KMS-11 (cell line): ENCODE measurements around the gene SOX5.

Source experiments
- H2AFZ ChIP-seq: fragments of 200-600 bp; sonication (generic); 2 replicates; pipeline ENCODE4 v1.6.1; 2016; ENCODE audit warnings: antibody characterized with exemption, mixed run types, low read depth
- H3K27ac ChIP-seq: fragments of 200-600 bp; sonication (generic); 2 replicates; pipeline ENCODE4 v1.6.1; 2016; ENCODE audit warnings: mild to moderate bottlenecking, mixed run types
- H3K27me3 ChIP-seq: fragments of 200-600 bp; sonication (generic); 2 replicates; pipeline ENCODE4 v1.6.1; 2017; ENCODE audit warnings: mild to moderate bottlenecking, low read depth, mixed run types, moderate library complexity; ENCODE audit not compliant: insufficient read depth
- H3K36me3 ChIP-seq: fragments of 200-600 bp; sonication (generic); 2 replicates; pipeline ENCODE4 v1.6.1; 2017; ENCODE audit warnings: mild to moderate bottlenecking, mixed run types; ENCODE audit not compliant: insufficient read depth
- H3K4me1 ChIP-seq: fragments of 200-600 bp; sonication (generic); 2 replicates; pipeline ENCODE4 v1.6.1; 2016; ENCODE audit warnings: mild to moderate bottlenecking, low read depth, mixed run types; ENCODE audit not compliant: poor library complexity, severe bottlenecking
- H3K4me2 ChIP-seq: fragments of 200-600 bp; sonication (generic); 2 replicates; pipeline ENCODE4 v1.7.0; 2016; ENCODE audit warnings: mild to moderate bottlenecking, mixed run types
- H3K4me3 ChIP-seq: fragments of 200-600 bp; sonication (generic); IDR thresholded peaks from 2 replicates; pipeline ENCODE4 v1.6.1; 2017; ENCODE audit warnings: low read depth, low read length, mixed read lengths; ENCODE audit not compliant: insufficient read depth
- H3K79me2 ChIP-seq: fragments of 200-600 bp; sonication (generic); 2 replicates; pipeline ENCODE4 v1.6.1; 2016; ENCODE audit warnings: low read depth, mixed run types; ENCODE audit not compliant: insufficient read depth
- H3K9ac ChIP-seq: fragments of 200-600 bp; sonication (generic); 2 replicates; pipeline ENCODE4 v1.6.1; 2016; ENCODE audit warnings: mild to moderate bottlenecking, mixed run types
- H4K20me1 ChIP-seq: fragments of 200-600 bp; sonication (generic); 2 replicates; pipeline ENCODE4 v1.6.1; 2016; ENCODE audit warnings: mild to moderate bottlenecking, mixed run types; ENCODE audit not compliant: insufficient read depth
- CTCF ChIP-seq: fragments of 200-600 bp; sonication (generic); conservative IDR thresholded peaks from 2 replicates; pipeline ENCODE4 v1.6.1; 2017; ENCODE audit warnings: low read depth, mild to moderate bottlenecking, antibody characterized with exemption, low read length, moderate library complexity, mixed read lengths

Gene SOX5

DNA sequence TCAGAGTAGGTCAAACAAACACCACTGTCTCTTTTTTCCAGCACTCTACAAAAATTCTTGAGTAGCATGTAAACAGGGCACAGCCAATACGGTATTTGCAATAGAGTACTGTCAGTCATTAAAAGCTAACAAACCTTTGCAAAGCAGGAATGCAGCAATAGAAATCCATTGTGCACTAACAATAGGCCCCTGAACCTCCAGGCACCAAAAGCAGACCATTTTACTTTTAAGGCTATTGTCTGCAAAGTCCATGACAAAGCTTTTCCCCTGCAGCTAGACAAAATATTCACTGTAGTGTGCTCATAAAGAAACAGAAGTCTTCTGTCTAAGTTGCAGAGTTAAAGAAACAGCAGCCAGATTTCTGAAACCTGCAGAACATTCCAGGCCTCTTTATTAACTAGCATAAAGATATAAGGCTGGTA, 191.9 kb downstream of the SOX5 start:
- Histone ChIP-seq H3K79me2 (no peaks in the 10 kb centered on the region), H2AFZ (no peak overlapping the region), H3K36me3 (no peaks in the 10 kb centered on the region), H3K27me3 (no peaks in the 10 kb centered on the region), H3K4me1 (no peaks in the 10 kb centered on the region), H3K27ac (no peak overlapping the region), H3K9ac (no peak overlapping the region), H4K20me1 (no peaks in the 10 kb centered on the region), H3K4me3 (no peak overlapping the region), H3K4me2 (no peak overlapping the region)
- no peak for TF ChIP-seq CTCF

- Histone ChIP-seq H3K27ac (no peak overlapping the region), H2AFZ (no peak overlapping the region), H3K27me3 (no peaks in the 10 kb centered on the region), H4K20me1 (no peaks in the 10 kb centered on the region), H3K9ac (no peak overlapping the region), H3K4me1 (no peaks in the 10 kb centered on the region), H3K4me2 (no peak overlapping the region), H3K4me3 (no peak overlapping the region), H3K36me3 (no peaks in the 10 kb centered on the region), H3K79me2 (no peaks in the 10 kb centered on the region)
- TF ChIP-seq CTCF: no peak
Measured at GRCh38 chr12:23756416-23756815, 193.1 kb downstream of the SOX5 start.

DNA sequence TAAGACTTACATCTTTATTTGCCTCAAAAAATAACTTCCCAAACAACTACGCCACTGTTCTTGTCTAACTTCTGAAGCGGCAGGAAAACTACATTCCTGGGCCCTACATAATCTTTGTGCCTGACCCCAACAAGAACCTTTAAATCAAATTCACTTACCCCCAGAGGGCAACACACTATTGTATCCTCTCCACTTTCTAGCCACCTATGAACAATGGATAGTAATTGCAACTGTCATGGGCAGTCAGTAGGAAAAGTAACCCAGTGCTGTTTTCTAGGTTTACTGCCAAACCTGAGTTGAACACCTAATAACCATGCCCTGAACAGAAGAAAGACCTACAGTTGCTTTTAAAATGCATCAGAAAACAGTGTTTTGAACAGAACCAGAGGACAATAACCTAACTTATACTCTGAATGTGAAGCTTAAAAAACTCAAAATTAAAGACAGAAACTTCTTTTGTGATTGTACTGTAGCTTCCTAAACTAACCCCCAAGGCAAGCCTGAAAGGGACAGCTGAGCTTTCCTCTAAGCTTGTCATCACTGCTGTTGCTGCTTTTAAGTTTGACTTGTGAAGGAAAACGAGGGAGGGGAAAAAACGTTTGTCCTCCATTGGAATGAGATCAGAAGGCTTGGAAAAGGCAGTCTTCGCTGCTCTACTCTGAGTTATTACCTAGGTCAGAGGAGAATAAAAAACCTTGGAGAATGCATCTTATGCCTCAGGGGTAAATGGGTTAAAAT, 195.7 kb downstream of the SOX5 start:
- Histone ChIP-seq H3K79me2 (no peaks in the 10 kb centered on the region), H4K20me1 (no peaks in the 10 kb centered on the region), H3K4me2 (no peak overlapping the region), H3K4me1 (no peaks in the 10 kb centered on the region), H3K9ac (no peak overlapping the region), H2AFZ (no peak overlapping the region), H3K36me3 (no peaks in the 10 kb centered on the region), H3K27me3 (no peaks in the 10 kb centered on the region), H3K27ac (no peak overlapping the region), H3K4me3 (no peak overlapping the region)
- TF ChIP-seq CTCF: no peak

DNA sequence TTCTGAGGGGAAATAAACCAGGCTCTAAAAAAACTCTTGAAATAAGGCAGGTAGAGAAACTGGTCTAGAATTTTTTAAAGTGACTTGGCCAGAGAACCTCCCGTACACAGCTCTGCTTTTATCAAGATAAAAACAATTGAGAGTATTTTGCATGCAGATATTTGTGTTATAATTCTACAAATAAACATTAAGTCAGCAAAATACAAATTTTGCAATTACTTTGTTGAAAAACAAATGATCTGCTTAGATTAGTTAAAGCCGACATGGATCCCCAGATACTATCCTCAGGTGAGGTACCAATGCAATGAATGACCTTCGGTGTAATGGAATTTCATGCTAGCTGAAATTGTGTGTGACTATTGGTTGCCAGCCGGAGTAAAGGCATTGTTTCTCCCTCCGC, 197.2 kb downstream of the SOX5 start:
- H3K79me2 ChIP-seq: no peaks in the 10 kb centered on the region
- H2AFZ ChIP-seq: no peak overlapping the region
- no peaks in the 10 kb centered on the region for H3K27me3 ChIP-seq
- H3K4me1 ChIP-seq: no peaks in the 10 kb centered on the region
- H3K36me3 ChIP-seq: no peaks in the 10 kb centered on the region
- no peak overlapping the region for H3K9ac ChIP-seq
- H3K4me2 ChIP-seq: no peak overlapping the region
- no peak overlapping the region for H3K4me3 ChIP-seq
- no peak for TF ChIP-seq CTCF
- no peaks in the 10 kb centered on the region for H4K20me1 ChIP-seq
- H3K27ac ChIP-seq: no peak overlapping the region
